ENCODE results near the gene DIO1.

Gene DIO1

DNA sequence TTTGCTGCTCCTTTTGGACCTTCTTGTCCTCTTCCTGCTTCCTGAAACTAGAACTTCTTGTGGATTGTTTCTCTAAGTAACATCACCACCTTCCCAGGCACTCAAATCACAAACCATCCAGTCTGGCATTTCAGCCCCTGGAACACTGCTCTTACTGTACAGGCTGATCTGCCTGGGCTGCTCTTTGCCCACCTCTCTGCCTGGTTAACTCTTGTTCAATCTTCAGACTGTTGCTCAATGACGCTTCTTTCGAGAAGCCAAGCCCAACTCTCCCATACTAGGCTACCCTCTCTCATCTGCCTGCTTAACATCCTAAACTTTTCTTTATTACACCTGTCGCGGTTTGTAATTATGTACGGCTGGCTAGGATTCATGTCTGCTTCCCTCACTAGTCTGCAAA lies 657 bp downstream of the DIO1 start:
- no peak for TF ChIP-seq CTCF (IDR thresholded peaks at IDR 0.05; ENCODE audit: insufficient read depth, low read depth, low read length, missing control alignments)
- H3K4me3 ChIP-seq (ENCODE audit: low read depth, low read length), result no peak overlapping the region
- DNase-seq (ENCODE audit: low read depth), result no peak

DNA sequence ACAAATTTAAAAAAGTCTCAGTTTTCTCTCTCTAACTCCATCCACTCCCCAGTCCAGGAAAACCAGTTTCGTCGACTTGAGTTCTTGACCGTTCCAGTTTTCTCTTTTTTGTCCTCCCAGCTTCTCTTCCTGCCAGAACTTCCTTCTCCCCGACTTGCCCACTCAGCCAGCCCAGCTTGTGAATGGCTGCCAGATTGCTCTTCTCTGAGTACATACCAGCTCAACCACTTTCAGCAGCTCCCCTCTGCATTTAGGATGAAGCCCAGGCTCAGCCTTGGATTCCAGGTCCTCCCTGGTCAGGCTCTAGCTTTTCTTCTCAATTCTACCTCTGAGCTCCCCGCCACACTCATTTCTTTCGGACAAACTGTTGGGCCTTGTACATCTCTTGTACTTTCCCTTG lies 1.4 kb downstream of the DIO1 start:
- no peak overlapping the region for H3K4me3 ChIP-seq (ENCODE audit: low read depth, low read length)
- DNase-seq (ENCODE audit: low read depth), result no peak
- no peak for TF ChIP-seq CTCF (IDR thresholded peaks at IDR 0.05; ENCODE audit: insufficient read depth, low read depth, low read length, missing control alignments)

DNA sequence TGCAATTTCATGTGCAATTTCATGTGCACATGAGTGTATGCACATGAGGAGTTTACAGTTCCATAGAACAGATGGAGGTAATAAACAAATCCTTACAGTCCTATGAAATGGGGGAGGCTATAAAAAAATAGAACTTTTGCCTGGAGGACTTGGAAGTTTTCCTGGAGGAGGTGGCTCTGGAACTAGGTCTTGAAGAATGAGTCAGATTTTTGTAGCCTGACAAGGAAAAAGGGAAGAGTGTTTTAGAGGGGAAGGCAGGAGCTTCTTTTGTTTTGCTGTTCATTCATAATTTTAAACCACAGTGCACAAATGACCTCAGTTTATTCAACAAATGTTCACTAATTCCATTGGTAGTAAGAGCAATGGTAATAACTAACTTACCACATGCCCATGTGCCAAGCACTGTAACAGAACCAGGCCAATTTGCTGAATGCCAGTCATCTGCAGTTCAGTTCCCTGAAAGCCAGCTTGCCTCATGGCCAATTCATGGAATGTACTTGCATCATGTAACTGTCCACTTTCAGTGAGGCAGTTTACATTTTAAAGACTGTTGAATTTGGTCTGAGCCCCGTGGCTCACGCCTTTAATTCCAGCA lies 2.7 kb downstream of the DIO1 start:
- no peak for DNase-seq (ENCODE audit: low read depth)
- no peak overlapping the region for H3K4me3 ChIP-seq (ENCODE audit: low read depth, low read length)
- TF ChIP-seq CTCF (IDR thresholded peaks at IDR 0.05; ENCODE audit: insufficient read depth, low read depth, low read length, missing control alignments), result no peak

- no peak overlapping the region for H3K4me3 ChIP-seq (ENCODE audit: low read depth, low read length)
- DNase-seq (ENCODE audit: low read depth), result no peak
Measured at GRCh38 chr1:53899206-53899628, 5.2 kb downstream of the DIO1 start.

GRCh38 chr1:53899708-53900107 lies 5.7 kb downstream of the DIO1 start:
- no peak for TF ChIP-seq CTCF (IDR thresholded peaks at IDR 0.05; ENCODE audit: insufficient read depth, low read depth, low read length, missing control alignments)
- DNase-seq (ENCODE audit: low read depth), result no peak
- no peak overlapping the region for H3K4me3 ChIP-seq (ENCODE audit: low read depth, low read length)

More at GRCh38 chr1:53899206-53899628, 5.2 kb downstream of the DIO1 start:
- no peak for TF ChIP-seq CTCF (IDR thresholded peaks at IDR 0.05; ENCODE audit: insufficient read depth, low read depth, low read length, missing control alignments)

DNA sequence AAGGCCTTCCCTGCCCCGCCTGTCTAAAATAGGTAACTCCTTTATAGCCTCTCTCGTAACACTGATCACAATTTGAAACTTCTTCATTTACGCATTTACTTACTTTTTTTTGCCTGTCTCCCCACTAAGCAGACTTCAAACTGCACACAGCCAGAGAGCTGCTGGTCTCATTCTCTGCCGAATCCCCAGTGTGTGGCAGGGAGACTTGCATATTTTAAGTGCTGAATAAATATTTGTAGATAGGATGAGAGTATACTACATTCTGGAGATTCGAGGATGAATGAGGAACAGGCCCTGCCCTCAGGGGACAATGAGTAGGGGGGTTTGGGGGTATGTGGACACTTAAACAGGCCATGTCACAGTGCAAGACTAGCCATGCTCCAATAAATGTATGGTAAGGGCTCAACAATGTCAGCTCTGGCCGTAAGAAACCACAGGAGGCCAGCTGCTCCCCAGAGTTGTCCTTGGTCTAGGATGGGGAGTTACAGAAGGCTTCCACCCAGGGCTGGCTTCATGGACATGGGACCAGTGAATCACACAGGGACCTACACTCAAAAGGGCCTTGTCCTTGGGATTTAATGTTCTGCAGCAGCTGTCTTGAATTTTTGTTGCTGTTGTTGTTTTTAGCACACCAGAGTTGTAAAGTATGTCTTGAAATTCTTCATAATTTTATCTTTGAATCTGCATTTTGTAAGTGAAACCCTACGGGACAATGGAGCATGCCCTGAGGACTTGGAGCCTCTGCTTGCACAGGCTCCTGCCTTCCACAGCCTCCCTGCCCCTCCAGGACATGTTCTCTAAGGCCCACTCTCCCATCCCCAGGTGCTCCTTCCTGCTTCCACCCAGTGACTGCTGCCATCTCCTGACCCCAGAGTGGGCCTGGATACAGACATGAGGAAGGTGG lies 8.5 kb downstream of the DIO1 start:
- TF ChIP-seq CTCF (IDR thresholded peaks at IDR 0.05; ENCODE audit: insufficient read depth, low read depth, low read length, missing control alignments), result no peak
- no peak overlapping the region for H3K4me3 ChIP-seq (ENCODE audit: low read depth, low read length)
- no peak for DNase-seq (ENCODE audit: low read depth)

All from GM12865 (cell line).